ENCODE results near the gene UTP25.

Gene UTP25

DNA sequence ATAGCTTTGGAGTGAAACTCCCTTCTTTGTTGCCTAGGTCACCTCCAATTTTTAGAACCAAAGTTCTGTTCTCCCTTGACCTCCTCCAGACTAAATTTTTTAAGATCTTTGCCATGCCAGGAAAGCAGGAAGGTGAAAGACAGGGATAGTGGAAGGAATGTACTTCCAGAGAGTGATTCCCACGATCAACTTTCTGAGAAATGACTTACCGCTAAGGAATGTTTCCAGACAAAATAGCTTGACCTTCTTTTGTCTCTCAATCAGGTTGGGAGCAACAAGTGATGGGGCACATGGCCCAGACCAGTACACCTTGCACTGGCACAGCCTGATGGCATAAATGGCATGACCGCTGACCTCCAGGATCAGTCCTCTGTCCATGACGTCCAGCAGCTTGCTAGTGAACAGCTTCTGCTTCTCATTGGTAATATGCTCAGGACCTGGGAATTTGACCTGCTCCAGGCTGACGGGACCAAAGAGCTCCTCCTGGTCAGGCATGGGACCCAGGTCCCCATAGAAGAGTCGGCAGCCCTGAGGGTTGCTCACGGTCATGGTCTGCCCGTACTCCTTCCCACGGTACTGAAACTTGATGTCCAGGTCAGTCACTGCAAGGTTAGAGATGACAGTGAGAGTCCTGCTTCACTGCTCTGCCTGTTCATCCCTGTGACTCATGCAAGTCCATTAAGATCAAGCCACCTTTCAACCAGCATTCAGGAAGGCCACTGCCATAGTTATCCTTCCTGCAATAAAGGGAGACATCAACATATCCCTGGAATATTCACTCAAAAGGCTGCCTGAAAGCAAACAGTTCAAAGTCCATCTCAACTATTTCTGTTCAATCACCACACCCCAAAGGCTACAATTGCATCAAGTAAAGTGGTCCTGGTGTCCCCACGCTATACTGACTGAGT lies 37.2 kb upstream of the UTP25 start:
- TF ChIP-seq SIN3A (IDR thresholded peaks at IDR 0.05; ENCODE audit: borderline replicate concordance, insufficient read depth, low read length) (no peak), TAF1 (IDR thresholded peaks at IDR 0.05; ENCODE audit: borderline replicate concordance, insufficient read depth, low read length) (no peak), POLR2AphosphoS5 (IDR thresholded peaks at IDR 0.05; ENCODE audit: low read depth, low read length) (no peak), FOXP2 (optimal IDR thresholded peaks at IDR 0.05; ENCODE audit: borderline replicate concordance, extremely low read depth, extremely low read length, insufficient read depth) (no peak)
- TF ChIP-seq, protein P1, sequence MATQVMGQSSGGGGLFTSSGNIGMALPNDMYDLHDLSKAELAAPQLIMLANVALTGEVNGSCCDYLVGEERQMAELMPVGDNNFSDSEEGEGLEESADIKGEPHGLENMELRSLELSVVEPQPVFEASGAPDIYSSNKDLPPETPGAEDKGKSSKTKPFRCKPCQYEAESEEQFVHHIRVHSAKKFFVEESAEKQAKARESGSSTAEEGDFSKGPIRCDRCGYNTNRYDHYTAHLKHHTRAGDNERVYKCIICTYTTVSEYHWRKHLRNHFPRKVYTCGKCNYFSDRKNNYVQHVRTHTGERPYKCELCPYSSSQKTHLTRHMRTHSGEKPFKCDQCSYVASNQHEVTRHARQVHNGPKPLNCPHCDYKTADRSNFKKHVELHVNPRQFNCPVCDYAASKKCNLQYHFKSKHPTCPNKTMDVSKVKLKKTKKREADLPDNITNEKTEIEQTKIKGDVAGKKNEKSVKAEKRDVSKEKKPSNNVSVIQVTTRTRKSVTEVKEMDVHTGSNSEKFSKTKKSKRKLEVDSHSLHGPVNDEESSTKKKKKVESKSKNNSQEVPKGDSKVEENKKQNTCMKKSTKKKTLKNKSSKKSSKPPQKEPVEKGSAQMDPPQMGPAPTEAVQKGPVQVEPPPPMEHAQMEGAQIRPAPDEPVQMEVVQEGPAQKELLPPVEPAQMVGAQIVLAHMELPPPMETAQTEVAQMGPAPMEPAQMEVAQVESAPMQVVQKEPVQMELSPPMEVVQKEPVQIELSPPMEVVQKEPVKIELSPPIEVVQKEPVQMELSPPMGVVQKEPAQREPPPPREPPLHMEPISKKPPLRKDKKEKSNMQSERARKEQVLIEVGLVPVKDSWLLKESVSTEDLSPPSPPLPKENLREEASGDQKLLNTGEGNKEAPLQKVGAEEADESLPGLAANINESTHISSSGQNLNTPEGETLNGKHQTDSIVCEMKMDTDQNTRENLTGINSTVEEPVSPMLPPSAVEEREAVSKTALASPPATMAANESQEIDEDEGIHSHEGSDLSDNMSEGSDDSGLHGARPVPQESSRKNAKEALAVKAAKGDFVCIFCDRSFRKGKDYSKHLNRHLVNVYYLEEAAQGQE (IDR thresholded peaks at IDR 0.05; ENCODE audit: insufficient read depth in 1 of 2, low read depth in 2 of 2, low read length in 2 of 2), result no peak

GRCh38 chr1:209791920-209792319 lies 35.9 kb upstream of the UTP25 start:
- TF ChIP-seq FOXP2 (optimal IDR thresholded peaks at IDR 0.05; ENCODE audit: borderline replicate concordance, extremely low read depth, extremely low read length, insufficient read depth) (no peak), POLR2AphosphoS5 (IDR thresholded peaks at IDR 0.05; ENCODE audit: low read depth, low read length) (no peak), TAF1 (IDR thresholded peaks at IDR 0.05; ENCODE audit: borderline replicate concordance, insufficient read depth, low read length) (no peak), SIN3A (IDR thresholded peaks at IDR 0.05; ENCODE audit: borderline replicate concordance, insufficient read depth, low read length) (no peak)
- TF ChIP-seq, protein P1 (IDR thresholded peaks at IDR 0.05; ENCODE audit: insufficient read depth in 1 of 2, low read depth in 2 of 2, low read length in 2 of 2), result no peak

GRCh38 chr1:209797978-209798639 lies 29.7 kb upstream of the UTP25 start:
- TF ChIP-seq TAF1 (IDR thresholded peaks at IDR 0.05; ENCODE audit: borderline replicate concordance, insufficient read depth, low read length) (no peak), POLR2AphosphoS5 (IDR thresholded peaks at IDR 0.05; ENCODE audit: low read depth, low read length) (no peak), FOXP2 (optimal IDR thresholded peaks at IDR 0.05; ENCODE audit: borderline replicate concordance, extremely low read depth, extremely low read length, insufficient read depth) (no peak), SIN3A (IDR thresholded peaks at IDR 0.05; ENCODE audit: borderline replicate concordance, insufficient read depth, low read length) (no peak)
- TF ChIP-seq, protein P1 (IDR thresholded peaks at IDR 0.05; ENCODE audit: insufficient read depth in 1 of 2, low read depth in 2 of 2, low read length in 2 of 2), result no peak

DNA sequence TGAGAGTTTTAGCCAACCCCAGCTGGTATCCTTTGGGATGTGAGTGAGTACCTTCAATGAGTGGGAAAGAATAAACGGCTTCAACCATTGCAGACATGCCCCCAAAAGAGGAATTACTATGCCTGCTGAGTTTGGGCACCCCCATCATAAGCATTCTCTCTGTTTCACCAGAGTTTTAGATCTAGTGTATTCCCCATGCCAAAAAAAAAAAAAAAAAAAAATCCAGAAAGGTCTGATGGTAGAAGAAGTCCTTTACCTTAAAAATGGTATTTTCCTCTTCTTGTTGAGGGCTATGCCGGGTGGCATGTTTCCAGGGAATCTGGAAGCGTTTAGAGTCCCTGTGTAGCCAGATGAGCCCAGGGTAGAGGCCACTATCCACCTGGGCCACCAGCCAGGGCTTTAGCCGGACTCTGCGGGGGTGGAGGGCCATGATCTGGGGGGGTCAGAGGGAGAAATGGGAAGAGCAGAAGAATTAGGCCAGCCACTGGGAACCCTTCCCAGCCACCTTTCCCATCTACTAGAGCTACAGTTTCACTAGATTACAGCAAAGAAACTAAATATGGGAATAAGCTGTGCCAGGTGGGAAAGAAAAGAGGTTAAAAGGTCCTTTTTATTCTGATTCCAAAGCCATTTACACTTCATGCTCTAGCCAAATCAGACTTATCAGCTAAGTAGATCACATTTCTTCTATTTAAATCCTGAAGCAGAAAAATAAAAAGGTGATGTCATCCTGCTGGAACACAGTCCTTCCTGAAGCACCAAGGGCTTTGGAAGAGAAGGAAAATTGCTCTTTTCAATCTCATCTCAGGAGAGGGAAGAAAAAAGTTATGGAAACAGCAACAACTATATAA lies 26.6 kb upstream of the UTP25 start:
- TF ChIP-seq SIN3A (IDR thresholded peaks at IDR 0.05; ENCODE audit: borderline replicate concordance, insufficient read depth, low read length), result no peak
- no peak for TF ChIP-seq POLR2AphosphoS5 (IDR thresholded peaks at IDR 0.05; ENCODE audit: low read depth, low read length)
- TF ChIP-seq TAF1 (IDR thresholded peaks at IDR 0.05; ENCODE audit: borderline replicate concordance, insufficient read depth, low read length), result no peak
- TF ChIP-seq, protein P1 (IDR thresholded peaks at IDR 0.05; ENCODE audit: insufficient read depth in 1 of 2, low read depth in 2 of 2, low read length in 2 of 2), result no peak
- no peak for TF ChIP-seq FOXP2 (optimal IDR thresholded peaks at IDR 0.05; ENCODE audit: borderline replicate concordance, extremely low read depth, extremely low read length, insufficient read depth)
